WTC11 (cell line): ENCODE results near the gene ALS2CL. TPM values are rescaled to one million over a fixed set of nuclear protein-coding genes. Genes with fewer than 3 reads are reported as not detected.
A peak's percentile ranks its signal among the peaks of the same experiment; 100 is the strongest.

Source experiments
- ATAC-seq: fragments of 200-7000 bp; cut with Tn5 transposase; 2 replicates; pipeline ENCODE4 v1.10.0; 2021; ENCODE audit warnings: mild to moderate bottlenecking, moderate library complexity
- CTCF ChIA-PET: fragments of 300-600 bp; sonication (Branson Sonifier 250); formaldehyde crosslinking; loops from one replicate; lab custom pipeline; 2021; ENCODE audit warnings: antibody characterized with exemption; lab: Charles Lee
- POLR2A ChIA-PET: fragments of 350-600 bp; sonication (Branson Sonifier 250); formaldehyde crosslinking; loops from one replicate; lab custom pipeline; 2021; ENCODE audit warnings: antibody characterized with exemption; lab: Charles Lee
- DNase-seq: peaks from one replicate; pipeline ENCODE4 v3.0.0; 2021; ENCODE audit warnings: low spot score
- H3K27ac Mint-ChIP-seq: 2 replicates; pipeline ENCODE4 v1.8.0; 2021; ENCODE audit warnings: mixed read lengths
- H3K27me3 Mint-ChIP-seq: 2 replicates; pipeline ENCODE4 v1.8.0; 2021; ENCODE audit warnings: low read depth, mild to moderate bottlenecking, moderate library complexity, mixed read lengths
- H3K36me3 Mint-ChIP-seq: 2 replicates; pipeline ENCODE4 v1.8.0; 2021; ENCODE audit warnings: mixed read lengths
- H3K4me1 Mint-ChIP-seq: 2 replicates; pipeline ENCODE4 v1.8.0; 2022; ENCODE audit warnings: mixed read lengths
- H3K4me3 Mint-ChIP-seq: 2 replicates; pipeline ENCODE4 v1.8.0; 2021; ENCODE audit warnings: mild to moderate bottlenecking, moderate library complexity, mixed read lengths
- H3K9me3 Mint-ChIP-seq: 2 replicates; pipeline ENCODE4 v1.8.0; 2021; ENCODE audit warnings: mixed read lengths
- FOXJ3 ChIP-seq: sonication (generic); formaldehyde crosslinking; IDR thresholded peaks from 2 replicates; pipeline ENCODE4 v1.9.0; 2021; ENCODE audit warnings: missing genetic modification reagents, mild to moderate bottlenecking, borderline replicate concordance
- GABPB1 ChIP-seq: sonication (generic); formaldehyde crosslinking; IDR thresholded peaks from 2 replicates; pipeline ENCODE4 v1.8.1; 2023; ENCODE audit warnings: mild to moderate bottlenecking, missing genetic modification reagents
- NR3C1 ChIP-seq: sonication (generic); formaldehyde crosslinking; conservative IDR thresholded peaks from 2 replicates; pipeline ENCODE4 v1.8.1; 2023; ENCODE audit warnings: low read depth, mild to moderate bottlenecking, missing genetic modification reagents
- SP1 ChIP-seq: sonication (generic); formaldehyde crosslinking; conservative IDR thresholded peaks from 2 replicates; pipeline ENCODE4 v1.8.1; 2022; ENCODE audit warnings: missing genetic modification reagents
- TCF7 ChIP-seq: sonication (generic); formaldehyde crosslinking; IDR thresholded peaks from 2 replicates; pipeline ENCODE4 v1.8.0; 2022; ENCODE audit warnings: mild to moderate bottlenecking, low read depth, missing genetic modification reagents, moderate library complexity
- ZBTB21 ChIP-seq: sonication (generic); formaldehyde crosslinking; IDR thresholded peaks from 2 replicates; pipeline ENCODE4 v1.8.1; 2023; ENCODE audit warnings: mild to moderate bottlenecking, missing genetic modification reagents, borderline replicate concordance
- ZNF317 ChIP-seq: sonication (generic); formaldehyde crosslinking; IDR thresholded peaks from 2 replicates; pipeline ENCODE4 v1.8.1; 2023; ENCODE audit warnings: low read depth, mild to moderate bottlenecking, moderate library complexity, missing genetic modification reagents, borderline replicate concordance
- total RNA-seq: library from RNA; stranded (reverse); gene quantifications from 3 replicates; pipeline ENCODE4 v1.2.3, GENCODE V29; 2021
- TF ChIP-seq, protein P1 (sequence below): fragments of 250-450 bp; sonication (Bioruptor Pico); IDR thresholded peaks from 2 replicates; pipeline ENCODE4 v1.9.0; 2021; ENCODE audit warnings: mild to moderate bottlenecking, borderline replicate concordance
- TF ChIP-seq, protein P2 (sequence below): sonication (generic); formaldehyde crosslinking; IDR thresholded peaks from 2 replicates; pipeline ENCODE4 v1.8.1; 2022; ENCODE audit warnings: low read depth, mild to moderate bottlenecking, moderate library complexity, missing genetic modification reagents, borderline replicate concordance
- TF ChIP-seq, protein P3 (sequence below): fragments of 250-450 bp; sonication (Bioruptor Pico); IDR thresholded peaks from 2 replicates; pipeline ENCODE4 v1.9.0; 2021; ENCODE audit warnings: mild to moderate bottlenecking
- TF ChIP-seq, protein P4 (sequence below): sonication (generic); formaldehyde crosslinking; IDR thresholded peaks from 2 replicates; pipeline ENCODE4 v1.8.1; 2022; ENCODE audit warnings: low read depth, missing genetic modification reagents, borderline replicate concordance
- TF ChIP-seq, protein P5 (sequence below): fragments of 250-450 bp; sonication (Bioruptor Pico); IDR thresholded peaks from 2 replicates; pipeline ENCODE4 v2.1.2; 2022; ENCODE audit warnings: mild to moderate bottlenecking, moderate library complexity

The ALS2CL gene
- total RNA-seq, 1 experiment from 2014 or later = 12.6 TPM

DNA sequence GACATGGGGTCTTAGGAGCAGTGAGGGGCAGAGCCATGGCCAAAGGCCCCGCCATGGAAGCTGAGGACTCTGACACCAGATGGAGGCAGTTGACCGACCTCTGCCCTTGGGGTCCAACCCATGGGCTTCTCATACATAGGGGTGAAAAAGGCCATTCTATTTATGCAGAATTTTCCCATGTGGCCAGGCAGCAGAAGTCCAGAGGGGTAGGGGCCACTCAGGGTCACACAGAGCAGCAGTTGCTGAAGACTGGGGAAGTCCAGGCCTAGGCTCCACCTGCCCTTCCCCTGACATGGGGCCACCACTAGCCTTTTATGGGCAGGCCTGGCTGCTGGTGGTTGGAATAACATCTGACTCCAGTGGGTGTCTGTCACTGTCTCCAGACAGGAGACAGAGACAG is 17.8 kb upstream of the ALS2CL start:
- ChIA-PET POLR2A (interaction anchor here (0.6 kb wide), 1 partner anchor 664 kb away, joined by 11 read pairs; no protein-coding TSS in a partner anchor), CTCF (interaction anchor here (1.2 kb wide), 1 partner anchor 9 kb away, joined by 3 read pairs; no protein-coding TSS in a partner anchor)
- peak; percentile 1 for DNase-seq
- TF ChIP-seq, protein P1, sequence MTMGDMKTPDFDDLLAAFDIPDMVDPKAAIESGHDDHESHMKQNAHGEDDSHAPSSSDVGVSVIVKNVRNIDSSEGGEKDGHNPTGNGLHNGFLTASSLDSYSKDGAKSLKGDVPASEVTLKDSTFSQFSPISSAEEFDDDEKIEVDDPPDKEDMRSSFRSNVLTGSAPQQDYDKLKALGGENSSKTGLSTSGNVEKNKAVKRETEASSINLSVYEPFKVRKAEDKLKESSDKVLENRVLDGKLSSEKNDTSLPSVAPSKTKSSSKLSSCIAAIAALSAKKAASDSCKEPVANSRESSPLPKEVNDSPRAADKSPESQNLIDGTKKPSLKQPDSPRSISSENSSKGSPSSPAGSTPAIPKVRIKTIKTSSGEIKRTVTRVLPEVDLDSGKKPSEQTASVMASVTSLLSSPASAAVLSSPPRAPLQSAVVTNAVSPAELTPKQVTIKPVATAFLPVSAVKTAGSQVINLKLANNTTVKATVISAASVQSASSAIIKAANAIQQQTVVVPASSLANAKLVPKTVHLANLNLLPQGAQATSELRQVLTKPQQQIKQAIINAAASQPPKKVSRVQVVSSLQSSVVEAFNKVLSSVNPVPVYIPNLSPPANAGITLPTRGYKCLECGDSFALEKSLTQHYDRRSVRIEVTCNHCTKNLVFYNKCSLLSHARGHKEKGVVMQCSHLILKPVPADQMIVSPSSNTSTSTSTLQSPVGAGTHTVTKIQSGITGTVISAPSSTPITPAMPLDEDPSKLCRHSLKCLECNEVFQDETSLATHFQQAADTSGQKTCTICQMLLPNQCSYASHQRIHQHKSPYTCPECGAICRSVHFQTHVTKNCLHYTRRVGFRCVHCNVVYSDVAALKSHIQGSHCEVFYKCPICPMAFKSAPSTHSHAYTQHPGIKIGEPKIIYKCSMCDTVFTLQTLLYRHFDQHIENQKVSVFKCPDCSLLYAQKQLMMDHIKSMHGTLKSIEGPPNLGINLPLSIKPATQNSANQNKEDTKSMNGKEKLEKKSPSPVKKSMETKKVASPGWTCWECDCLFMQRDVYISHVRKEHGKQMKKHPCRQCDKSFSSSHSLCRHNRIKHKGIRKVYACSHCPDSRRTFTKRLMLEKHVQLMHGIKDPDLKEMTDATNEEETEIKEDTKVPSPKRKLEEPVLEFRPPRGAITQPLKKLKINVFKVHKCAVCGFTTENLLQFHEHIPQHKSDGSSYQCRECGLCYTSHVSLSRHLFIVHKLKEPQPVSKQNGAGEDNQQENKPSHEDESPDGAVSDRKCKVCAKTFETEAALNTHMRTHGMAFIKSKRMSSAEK (CRISPR knock-in tag) = no peak
- no peak for TF ChIP-seq ZBTB21 (CRISPR knock-in tag)
- TF ChIP-seq, protein P2, sequence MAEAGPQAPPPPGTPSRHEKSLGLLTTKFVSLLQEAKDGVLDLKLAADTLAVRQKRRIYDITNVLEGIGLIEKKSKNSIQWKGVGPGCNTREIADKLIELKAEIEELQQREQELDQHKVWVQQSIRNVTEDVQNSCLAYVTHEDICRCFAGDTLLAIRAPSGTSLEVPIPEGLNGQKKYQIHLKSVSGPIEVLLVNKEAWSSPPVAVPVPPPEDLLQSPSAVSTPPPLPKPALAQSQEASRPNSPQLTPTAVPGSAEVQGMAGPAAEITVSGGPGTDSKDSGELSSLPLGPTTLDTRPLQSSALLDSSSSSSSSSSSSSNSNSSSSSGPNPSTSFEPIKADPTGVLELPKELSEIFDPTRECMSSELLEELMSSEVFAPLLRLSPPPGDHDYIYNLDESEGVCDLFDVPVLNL = no peak
- TF ChIP-seq GABPB1 (CRISPR knock-in tag) = no peak
- Mint-ChIP-seq H3K27ac (no peak overlapping the region), H3K27me3 (peaks cover 2% of the 10 kb centered on the region; the same call in 1 of the 2 replicates), H3K36me3 (no peaks in the 10 kb centered on the region), H3K4me3 (no peak overlapping the region), H3K4me1 (peaks cover 5% of the 10 kb centered on the region), H3K9me3 (no peaks in the 10 kb centered on the region)
- ATAC-seq = no peak

DNA sequence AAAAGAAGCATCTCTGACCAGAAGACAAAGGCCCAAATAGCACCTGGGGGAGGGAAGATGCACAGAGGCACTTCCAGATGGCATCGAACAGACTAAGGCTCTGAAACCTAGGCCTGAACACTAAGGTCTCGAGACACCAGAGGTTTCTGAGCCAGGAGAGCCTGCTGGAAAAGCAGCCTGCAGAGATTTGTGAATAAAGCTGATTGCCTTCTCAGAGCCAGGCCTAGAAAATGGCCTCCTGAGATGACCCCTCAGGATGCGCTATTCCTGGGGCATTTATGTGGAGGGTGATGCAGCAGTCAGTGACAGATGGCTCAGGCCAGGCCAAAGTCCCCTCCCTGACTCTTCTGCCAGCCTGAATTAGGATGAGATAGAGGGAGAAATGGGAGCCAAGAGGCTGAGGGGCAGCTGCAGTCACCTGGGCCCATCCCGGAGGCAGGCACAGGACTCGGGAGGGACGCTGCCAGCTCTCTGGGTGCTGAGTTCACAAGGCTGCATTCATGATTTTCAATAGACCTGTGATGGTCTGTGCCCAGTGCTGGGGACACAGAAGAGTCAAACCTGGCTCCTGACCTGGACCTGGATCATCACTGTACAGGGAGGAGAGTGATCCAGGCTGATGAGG is 17.3 kb upstream of the ALS2CL start:
- DNase-seq (peak; percentile 7), ATAC-seq (no peak)
- ChIA-PET POLR2A (interaction anchor here (0.5 kb wide), 1 partner anchor 20 kb away, joined by 3 read pairs; no protein-coding TSS in a partner anchor), CTCF (interaction anchor here (1.0 to 1.3 kb wide), 3 partner anchors 137 to 661 kb away, joined by 3 to 5 read pairs (median 3); no protein-coding TSS in a partner anchor)
- no peak for TF ChIP-seq NR3C1
- TF ChIP-seq TCF7 (CRISPR knock-in tag) = no peak
- TF ChIP-seq, protein P3, sequence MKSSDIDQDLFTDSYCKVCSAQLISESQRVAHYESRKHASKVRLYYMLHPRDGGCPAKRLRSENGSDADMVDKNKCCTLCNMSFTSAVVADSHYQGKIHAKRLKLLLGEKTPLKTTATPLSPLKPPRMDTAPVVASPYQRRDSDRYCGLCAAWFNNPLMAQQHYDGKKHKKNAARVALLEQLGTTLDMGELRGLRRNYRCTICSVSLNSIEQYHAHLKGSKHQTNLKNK (CRISPR knock-in tag) = no peak
- TF ChIP-seq, protein P4, sequence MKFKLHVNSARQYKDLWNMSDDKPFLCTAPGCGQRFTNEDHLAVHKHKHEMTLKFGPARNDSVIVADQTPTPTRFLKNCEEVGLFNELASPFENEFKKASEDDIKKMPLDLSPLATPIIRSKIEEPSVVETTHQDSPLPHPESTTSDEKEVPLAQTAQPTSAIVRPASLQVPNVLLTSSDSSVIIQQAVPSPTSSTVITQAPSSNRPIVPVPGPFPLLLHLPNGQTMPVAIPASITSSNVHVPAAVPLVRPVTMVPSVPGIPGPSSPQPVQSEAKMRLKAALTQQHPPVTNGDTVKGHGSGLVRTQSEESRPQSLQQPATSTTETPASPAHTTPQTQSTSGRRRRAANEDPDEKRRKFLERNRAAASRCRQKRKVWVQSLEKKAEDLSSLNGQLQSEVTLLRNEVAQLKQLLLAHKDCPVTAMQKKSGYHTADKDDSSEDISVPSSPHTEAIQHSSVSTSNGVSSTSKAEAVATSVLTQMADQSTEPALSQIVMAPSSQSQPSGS = no peak
- TF ChIP-seq, protein P5, sequence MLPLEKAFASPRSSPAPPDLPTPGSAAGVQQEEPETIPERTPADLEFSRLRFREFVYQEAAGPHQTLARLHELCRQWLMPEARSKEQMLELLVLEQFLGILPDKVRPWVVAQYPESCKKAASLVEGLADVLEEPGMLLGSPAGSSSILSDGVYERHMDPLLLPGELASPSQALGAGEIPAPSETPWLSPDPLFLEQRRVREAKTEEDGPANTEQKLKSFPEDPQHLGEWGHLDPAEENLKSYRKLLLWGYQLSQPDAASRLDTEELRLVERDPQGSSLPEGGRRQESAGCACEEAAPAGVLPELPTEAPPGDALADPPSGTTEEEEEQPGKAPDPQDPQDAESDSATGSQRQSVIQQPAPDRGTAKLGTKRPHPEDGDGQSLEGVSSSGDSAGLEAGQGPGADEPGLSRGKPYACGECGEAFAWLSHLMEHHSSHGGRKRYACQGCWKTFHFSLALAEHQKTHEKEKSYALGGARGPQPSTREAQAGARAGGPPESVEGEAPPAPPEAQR (CRISPR knock-in tag) = no peak
- TF ChIP-seq FOXJ3 = no peak
- no peak for TF ChIP-seq ZNF317
- Mint-ChIP-seq H3K27me3 (peaks cover 2% of the 10 kb centered on the region; the same call in 1 of the 2 replicates), H3K9me3 (no peaks in the 10 kb centered on the region), H3K4me1 (peaks cover 9% of the 10 kb centered on the region), H3K27ac (no peak overlapping the region), H3K4me3 (no peak overlapping the region), H3K36me3 (no peaks in the 10 kb centered on the region)

DNA sequence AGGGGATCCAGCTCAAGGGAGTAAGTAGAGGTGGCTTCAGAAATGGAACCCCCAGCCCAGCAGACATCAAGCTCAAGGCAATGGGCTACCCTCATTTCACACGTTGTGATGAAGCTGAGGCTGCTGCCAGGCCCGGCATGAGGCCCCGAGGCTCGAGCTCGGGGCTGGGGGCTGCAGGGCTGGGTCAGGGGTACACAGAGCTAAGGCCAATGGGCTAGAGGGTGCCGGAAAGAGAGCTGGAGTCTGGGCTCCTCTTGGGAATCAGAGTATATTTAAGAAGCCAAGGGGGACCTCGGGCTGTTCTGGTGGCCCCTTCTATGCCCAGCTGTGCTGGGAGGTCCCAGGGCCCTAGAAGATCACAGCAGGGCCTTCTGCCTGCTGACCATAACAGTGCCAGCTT is 16.8 kb upstream of the ALS2CL start:
- H3K27ac Mint-ChIP-seq = no peak overlapping the region
- H3K27me3 Mint-ChIP-seq = peaks cover 2% of the 10 kb centered on the region; the same call in 1 of the 2 replicates

More for the DNA sequence above, 16.8 kb upstream of the ALS2CL start:
- H3K4me3 Mint-ChIP-seq = no peak overlapping the region
- no peaks in the 10 kb centered on the region for H3K9me3 Mint-ChIP-seq
- no peak for ATAC-seq
- DNase-seq = peak; percentile 7
- TF ChIP-seq SP1 = no peak
- TF ChIP-seq NR3C1 = no peak
- ChIA-PET CTCF (interaction anchor here (1.0 to 1.6 kb wide), 4 partner anchors 47 to 661 kb away, joined by 3 to 5 read pairs (median 4); no protein-coding TSS in a partner anchor), POLR2A (interaction anchor here (0.5 kb wide), 1 partner anchor 20 kb away, joined by 3 read pairs; no protein-coding TSS in a partner anchor)
- H3K4me1 Mint-ChIP-seq = peaks cover 11% of the 10 kb centered on the region
- H3K36me3 Mint-ChIP-seq = no peaks in the 10 kb centered on the region
